GM04503 (cell line): ENCODE results near the gene PARP1.
"Not testable (repeated sequence)": the region's sequence is repeated elsewhere in the genome, so short reads cannot be mapped to it uniquely, and the experiment has no call there.

Experiments
- DNase-seq: peaks from one replicate; pipeline ENCODE4 v3.0.0-alpha.2; 2012; ENCODE audit warnings: low read depth

PARP1 gene

DNA sequence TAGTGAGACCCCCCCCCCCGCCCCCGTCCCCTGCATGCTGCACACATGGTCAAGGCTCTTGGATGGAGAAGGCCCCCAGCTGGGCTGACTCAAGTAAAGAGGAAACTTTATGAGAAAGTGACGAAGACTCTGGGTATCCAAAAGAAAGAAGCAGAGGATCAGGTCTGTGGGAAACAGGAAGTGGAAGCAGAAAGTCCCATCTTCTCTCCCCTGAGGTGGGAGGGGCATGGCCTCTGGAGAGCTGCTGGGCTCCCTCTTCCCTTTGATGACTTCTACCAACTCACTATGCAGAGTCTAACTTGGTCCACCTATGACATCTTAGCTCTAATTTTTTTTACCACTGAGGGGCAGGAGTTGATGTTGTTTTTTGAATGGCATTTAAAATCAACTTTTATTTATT is 56.2 kb downstream of the PARP1 start:
- no peak for DNase-seq

DNA sequence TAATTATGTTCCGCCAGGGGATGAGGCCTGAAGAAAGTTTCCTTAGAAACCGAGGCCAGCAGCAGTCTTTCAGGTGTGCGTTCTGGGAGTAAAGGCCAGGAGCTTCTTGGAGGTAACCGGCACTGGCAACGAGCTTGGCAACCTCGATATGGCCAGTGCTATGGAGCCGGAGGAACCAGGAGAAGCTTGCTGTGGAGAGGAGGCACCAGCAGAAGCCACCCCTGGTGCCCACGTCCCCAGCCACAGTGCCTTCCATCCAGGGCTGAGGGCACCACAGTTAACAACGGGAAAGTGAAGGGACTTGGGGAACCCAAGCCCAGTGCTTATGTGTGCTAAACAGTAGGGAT is 57.4 kb downstream of the PARP1 start:
- no peak for DNase-seq

DNA sequence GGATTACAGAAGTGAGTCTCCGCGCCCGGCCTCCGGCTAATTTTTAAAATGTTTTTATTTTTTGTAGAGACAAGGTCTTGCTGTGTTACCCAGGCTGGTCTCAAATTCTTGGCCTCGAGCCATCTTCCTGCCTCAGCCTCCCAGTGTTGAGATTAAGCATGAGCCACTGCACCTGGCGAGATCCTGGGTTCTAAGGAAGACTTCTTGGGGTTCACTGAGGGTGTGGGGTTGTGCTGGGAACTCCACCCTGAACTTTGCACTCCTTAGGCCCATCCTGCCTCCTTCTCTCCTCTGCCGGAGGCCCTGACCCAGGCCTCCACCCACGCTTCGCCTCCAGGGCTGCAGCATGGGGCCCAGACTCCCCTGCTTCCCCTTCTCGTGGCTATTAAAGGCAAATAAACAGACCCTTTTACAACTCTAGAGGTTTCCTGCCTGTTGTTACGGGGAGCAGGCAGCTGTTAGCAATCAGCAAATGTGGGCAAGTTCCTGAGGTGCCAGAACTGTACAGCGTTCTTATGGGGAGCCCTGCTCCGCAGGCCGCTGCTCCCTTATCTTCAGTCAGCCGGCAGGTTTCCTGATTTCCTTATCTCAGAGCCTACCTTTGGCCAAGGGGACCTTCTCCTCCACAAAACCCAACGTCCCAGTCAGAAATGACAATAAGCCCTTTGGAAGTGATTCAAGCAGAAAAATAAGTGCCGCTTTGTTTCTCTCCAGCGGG is 57.9 kb downstream of the PARP1 start:
- no peak for DNase-seq

DNA sequence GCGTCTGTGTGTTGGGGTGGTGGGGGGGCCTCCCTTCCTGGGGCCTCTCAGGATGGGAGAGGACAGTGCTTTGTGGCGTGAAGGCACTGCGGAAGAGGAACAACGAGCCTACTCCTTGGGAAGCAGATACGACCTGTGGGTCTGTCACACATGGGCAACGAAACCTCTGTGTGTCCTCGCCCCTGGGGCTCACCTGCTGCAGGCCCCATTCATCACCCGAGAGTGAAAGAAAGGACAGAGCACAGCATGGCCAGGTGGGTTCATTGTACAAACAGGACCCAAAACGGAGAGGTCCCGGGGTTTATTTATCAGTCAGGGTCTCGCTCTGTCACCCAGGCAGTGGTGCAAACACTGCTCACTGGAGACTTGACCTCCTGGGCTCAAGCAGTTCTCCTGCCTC is 58.8 kb downstream of the PARP1 start:
- DNase-seq, result no peak

- DNase-seq, result no peak
These were observed 63.2 kb downstream of the PARP1 start for GRCh38 chr1:226344441-226345259.

GRCh38 chr1:226342656-226343055 is 65.2 kb downstream of the PARP1 start:
- no peak for DNase-seq

- DNase-seq, result not testable (repeated sequence)
These were observed 67.8 kb downstream of the PARP1 start for GRCh38 chr1:226340111-226340510.

DNA sequence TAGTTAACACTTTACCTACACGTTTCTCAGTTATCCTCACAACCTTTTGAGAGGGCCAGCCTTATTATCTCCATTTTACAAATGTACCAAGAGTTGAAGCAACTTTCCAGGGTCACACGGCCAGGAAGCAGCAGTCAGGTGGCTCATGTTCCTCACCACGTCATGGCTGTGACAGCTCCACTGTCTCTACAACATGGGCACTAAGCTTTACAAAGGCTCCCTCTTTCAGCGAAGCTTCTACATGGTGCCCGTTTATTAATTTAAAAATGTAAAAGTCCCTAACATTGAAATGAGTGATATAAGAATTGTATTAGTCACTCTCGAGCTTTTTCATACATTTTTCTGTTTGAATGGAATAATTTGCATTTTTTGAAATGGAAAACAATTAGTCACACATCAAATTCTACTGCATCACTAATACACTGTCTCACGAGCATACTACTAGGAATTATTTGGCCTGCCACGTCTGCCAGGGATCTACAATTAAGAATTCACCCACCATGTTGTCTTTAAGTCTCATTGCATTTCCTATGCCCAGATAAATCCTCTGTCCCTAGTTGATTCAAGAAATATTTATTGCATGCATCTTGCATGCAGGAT is 70.5 kb downstream of the PARP1 start:
- DNase-seq, result no peak

GRCh38 chr1:226335661-226336060 is 72.2 kb downstream of the PARP1 start:
- no peak for DNase-seq

GRCh38 chr1:226332947-226333346 is 74.9 kb downstream of the PARP1 start:
- no peak for DNase-seq

DNA sequence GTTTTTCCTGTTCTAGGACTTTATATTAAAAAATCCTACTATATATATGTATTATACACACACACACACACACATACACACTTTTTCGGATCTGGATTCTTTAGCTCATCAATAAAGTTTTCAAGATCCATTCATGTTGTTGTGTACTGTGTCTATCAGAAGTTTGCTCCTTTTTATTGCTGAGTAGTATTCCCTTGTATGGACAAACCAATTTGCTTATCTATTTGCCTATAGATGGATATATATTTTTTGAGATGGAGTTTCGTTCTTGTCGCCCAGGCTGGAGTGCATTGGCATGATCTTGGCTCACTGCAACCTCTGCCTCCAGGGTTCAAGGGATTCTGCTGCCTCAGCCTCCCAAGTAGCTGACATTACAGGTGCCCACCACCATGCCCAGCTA is 78.7 kb downstream of the PARP1 start:
- no peak for DNase-seq

- no peak for DNase-seq
These were observed 80.1 kb downstream of the PARP1 start for GRCh38 chr1:226327761-226328162.

DNA sequence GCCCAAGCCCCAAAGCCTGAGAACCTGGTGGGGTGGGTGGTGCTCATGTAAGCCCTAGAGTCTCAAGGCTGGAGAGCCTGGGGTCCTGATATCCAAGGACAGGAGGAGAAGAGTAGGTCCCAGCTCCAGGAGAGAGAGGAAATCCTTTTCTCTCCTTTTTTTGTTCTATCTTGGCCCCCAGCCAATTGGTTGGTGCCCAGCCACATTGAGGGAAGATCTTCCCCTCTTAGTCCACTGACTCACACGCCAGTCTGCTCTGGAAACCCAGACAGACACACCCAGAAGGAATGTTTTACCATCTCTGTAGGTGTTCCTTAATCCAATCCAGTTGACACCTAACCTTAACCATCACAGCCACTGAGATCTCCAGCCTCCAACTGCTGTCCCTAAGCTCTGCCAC is 82.7 kb downstream of the PARP1 start:
- DNase-seq, result no peak

- no peak for DNase-seq
These were observed 83.4 kb downstream of the PARP1 start for GRCh38 chr1:226324479-226324878.

- DNase-seq, result no peak
These were observed 84.9 kb downstream of the PARP1 start for GRCh38 chr1:226322986-226323385.

DNA sequence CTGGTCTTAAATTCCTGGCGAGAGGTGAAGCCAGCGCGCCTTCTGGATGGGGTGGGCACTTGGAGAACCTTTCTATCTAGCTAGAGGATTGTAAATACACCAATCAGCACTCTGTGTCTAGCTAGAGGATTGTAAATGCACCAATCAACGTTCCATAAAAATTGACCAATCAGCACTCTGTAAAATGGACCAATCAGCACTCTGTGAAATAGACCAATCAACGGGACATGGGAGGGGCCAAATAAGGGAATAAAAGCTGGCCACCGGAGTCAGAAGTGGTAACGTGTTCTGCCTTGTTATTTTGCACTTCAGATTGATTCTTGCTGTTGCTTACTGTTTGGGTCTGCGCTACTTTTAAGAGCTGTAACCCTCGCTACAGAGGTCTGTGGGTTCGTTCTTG is 87.0 kb downstream of the PARP1 start:
- DNase-seq, result no peak

DNA sequence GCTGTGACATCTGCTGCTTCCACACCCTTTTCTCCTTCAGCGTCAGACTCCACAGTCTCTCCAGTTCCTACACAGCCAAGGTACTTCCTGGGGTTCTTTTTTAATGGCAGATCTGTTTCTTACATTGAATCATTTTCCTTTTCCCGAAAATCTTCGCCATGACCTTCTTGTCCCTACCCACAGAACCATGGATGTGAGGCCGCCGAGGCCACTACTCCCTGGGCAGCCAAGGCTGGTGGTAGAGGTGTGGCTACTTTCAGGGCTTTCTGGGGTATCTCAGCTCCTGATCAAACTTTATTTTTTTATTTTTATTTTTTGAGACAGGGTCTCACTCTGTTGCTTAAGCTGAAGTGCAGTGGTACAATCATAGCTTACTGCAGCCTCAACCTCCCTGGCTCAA is 89.4 kb downstream of the PARP1 start:
- DNase-seq, result no peak

GRCh38 chr1:226314055-226314454 is 93.8 kb downstream of the PARP1 start:
- no peak for DNase-seq

DNA sequence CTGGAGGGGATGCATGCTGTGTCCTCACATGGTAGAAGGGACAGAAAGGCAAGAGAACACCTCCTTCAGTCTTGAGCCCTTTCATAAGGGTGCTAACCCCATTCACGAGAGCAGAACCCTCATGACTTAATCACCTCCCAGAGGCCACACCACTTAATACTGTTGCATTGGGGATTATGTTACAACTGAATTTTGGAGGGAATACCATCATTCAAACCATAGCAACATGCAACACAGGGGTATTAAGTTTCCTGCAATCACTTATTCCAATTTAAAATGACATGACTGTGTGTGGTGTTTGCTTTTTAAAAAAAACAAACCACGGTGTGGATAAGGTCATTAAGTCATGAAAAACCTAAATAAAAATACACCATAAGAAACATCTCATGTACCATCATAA is 95.8 kb downstream of the PARP1 start:
- DNase-seq, result no peak

DNA sequence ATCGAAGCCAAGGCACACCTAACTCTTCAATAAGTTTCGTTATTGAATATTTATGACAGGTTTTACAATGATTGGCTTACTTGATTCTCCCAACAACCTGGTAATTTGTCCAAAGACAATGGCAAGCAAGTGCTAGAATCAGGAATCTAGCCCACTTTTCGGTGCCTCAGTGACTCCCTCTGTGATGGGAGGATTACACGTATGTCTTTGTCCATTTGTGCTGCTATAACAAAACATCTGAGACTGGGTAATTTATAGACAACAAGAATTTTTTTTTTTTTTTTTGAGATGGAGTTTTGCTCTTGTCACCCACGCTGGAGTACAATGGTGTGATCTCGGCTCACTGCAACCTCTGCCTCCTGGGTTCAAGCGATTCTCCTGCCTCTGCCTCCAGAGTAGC is 96.5 kb downstream of the PARP1 start:
- no peak for DNase-seq
